Endothelial cell of umbilical vein (primary cell): Measurements from ENCODE around the gene CYGB.

Experiments
- MYC ChIP-seq: IDR thresholded peaks from one replicate; pipeline ENCODE4 v1.6.1; 2011; ENCODE audit warnings: mild to moderate bottlenecking, low read depth, low read length
- TF ChIP-seq, protein P1 (sequence below), 2 donors: IDR thresholded peaks; 1 replicate in 1 of 2; 2 replicates in 1 of 2; pipeline ENCODE4 v1.5.1; 2011; ENCODE audit warnings: low read length in 2 of 2, mild to moderate bottlenecking in 2 of 2, moderate library complexity in 2 of 2, control low read depth in 1 of 2, inconsistent platforms in 1 of 2, low read depth in 1 of 2; ENCODE audit not compliant: insufficient read depth in 1 of 2; ENCODE audit errors: extremely low read depth in 1 of 2

DNA sequence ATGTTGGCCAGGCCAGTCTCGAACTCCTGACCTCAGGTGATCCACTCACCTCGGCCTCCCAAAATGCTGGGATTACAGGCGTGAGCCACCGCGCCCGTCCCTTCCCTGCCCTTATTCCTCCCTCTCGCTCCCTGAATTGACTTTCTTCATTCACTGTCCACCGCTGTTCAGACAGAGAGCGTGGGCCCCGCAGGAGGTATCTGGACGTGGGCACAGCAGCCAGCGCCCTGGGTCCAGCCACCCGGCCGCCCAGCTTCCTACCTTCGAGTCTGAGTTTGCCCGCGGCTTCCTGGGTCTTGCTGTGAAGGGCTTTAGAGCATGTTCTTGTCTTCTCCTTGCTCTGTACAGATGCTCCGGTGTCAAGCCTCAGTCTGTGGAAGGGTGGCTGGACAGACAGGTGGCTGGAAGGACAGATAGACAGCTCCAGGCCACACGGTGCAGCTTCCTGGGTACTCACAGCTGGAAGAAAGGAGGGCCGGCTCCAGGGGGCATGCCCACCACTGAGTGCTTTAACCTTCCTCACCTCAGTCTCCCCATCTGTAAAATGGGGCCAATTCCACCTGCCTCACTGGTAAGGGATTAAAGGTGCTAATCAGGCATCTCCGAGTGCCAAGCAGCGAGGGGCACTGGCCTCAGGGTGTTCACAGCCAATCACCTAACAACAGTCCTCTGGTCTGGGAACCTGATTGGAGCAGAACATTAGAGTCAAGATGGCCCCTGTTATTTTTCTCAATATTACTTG is 49.9 kb downstream of the CYGB start:
- TF ChIP-seq, protein P1, sequence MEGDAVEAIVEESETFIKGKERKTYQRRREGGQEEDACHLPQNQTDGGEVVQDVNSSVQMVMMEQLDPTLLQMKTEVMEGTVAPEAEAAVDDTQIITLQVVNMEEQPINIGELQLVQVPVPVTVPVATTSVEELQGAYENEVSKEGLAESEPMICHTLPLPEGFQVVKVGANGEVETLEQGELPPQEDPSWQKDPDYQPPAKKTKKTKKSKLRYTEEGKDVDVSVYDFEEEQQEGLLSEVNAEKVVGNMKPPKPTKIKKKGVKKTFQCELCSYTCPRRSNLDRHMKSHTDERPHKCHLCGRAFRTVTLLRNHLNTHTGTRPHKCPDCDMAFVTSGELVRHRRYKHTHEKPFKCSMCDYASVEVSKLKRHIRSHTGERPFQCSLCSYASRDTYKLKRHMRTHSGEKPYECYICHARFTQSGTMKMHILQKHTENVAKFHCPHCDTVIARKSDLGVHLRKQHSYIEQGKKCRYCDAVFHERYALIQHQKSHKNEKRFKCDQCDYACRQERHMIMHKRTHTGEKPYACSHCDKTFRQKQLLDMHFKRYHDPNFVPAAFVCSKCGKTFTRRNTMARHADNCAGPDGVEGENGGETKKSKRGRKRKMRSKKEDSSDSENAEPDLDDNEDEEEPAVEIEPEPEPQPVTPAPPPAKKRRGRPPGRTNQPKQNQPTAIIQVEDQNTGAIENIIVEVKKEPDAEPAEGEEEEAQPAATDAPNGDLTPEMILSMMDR (IDR thresholded peaks at IDR 0.05; ENCODE audit: extremely low read depth in 1 of 2, insufficient read depth in 1 of 2, low read depth in 1 of 2, low read length in 2 of 2) = no peak
- no peak for TF ChIP-seq MYC
